CD4-positive, alpha-beta T cell treated with Interferon gamma for 1 hour (primary cell): ENCODE data around the gene PALD1.

Source experiments
- DNase-seq: peaks from one replicate; pipeline ENCODE4 v3.0.0-alpha.2; 2020

The PALD1 gene

GRCh38 chr10:70478191-70479164, at the start of gene PALD1:
Gene PALD1 (plus strand): TSS chr10:70478767. CDS start chr10:70525952, 47,185 bp downstream.
- peak; percentile 15 for DNase-seq

DNA sequence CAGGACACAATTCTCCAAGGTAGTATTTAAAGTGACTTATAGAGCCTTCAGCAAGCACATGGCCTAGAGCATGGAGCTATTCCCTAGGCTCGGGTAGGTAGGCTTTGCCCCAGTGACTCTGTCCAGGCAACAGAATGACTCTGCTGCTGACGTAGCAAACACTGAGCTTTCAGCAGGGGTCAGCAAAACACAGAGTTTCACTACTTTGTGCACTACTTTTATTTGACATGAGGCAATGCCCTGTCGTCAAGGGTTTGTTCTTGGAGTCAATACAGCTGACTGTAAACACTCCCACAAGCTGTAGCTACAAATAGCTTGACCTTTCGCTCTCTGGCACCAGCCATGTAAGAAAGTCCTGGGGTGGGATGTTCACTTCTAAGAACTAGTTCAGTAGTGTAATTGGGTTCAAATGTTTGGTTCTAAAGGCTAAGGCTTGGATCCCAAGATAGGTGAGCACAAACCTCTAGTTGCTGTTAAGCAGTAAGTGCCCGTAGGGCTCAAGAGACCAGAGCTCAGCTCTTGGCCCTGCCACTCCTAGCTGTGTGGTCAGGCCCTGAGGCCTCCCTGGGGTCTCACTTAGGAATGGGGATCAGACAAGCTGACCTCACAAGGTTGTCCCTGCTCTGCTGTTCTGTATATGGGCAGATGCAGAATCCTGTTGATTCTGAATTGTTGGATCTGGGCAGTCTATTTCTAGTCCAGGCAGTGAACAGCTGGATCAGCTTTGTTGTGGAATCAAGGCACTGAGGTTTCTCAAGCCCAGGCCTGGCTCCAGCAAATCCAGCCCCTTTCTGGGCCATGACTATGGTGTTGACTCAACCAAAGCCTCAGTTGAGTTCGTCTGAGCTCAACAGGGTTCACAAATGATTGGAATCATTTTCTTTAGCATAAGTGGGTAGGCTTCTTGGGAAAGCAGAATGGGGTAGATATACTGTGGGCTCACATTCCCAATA, 47.8 kb upstream of the PALD1 start:
- DNase-seq: no peak

- no peak for DNase-seq
These were observed 46.5 kb upstream of the PALD1 start for GRCh38 chr10:70432101-70432500.

DNA sequence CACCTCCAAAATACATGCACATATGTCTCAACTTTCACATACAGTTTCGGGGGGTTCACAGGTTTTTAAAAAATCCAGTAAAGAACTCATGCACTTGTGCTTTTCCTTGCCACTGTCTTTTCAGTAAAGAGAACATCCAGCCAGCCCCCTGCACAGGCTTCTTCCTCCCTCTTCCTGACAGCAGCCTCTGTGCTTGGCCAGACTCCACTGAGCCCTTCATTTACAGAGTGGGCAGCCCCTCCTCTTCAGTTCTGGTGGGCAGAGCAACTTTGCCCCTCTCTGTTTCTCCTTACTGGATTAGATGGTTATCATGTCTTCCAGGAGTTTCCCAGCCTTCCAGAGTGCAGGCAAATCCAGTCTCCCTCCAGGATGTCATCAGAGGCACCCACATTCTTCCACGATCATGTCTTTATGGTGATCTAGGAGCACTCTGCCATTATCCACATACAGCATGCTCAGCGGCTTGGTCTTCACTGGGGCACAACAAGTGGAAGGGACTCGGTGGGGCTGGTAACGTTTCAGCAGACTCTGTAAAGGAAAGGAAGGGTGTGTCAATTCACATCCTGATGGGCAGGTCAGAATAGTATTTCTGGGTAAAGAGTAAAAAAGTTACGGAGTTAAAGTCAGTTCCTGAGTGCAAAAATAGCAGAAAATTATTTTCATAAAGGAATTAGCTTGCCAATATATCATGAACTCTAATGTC, 45.9 kb upstream of the PALD1 start:
- no peak for DNase-seq

GRCh38 chr10:70433581-70434280, 44.8 kb upstream of the PALD1 start:
- DNase-seq: no peak

DNA sequence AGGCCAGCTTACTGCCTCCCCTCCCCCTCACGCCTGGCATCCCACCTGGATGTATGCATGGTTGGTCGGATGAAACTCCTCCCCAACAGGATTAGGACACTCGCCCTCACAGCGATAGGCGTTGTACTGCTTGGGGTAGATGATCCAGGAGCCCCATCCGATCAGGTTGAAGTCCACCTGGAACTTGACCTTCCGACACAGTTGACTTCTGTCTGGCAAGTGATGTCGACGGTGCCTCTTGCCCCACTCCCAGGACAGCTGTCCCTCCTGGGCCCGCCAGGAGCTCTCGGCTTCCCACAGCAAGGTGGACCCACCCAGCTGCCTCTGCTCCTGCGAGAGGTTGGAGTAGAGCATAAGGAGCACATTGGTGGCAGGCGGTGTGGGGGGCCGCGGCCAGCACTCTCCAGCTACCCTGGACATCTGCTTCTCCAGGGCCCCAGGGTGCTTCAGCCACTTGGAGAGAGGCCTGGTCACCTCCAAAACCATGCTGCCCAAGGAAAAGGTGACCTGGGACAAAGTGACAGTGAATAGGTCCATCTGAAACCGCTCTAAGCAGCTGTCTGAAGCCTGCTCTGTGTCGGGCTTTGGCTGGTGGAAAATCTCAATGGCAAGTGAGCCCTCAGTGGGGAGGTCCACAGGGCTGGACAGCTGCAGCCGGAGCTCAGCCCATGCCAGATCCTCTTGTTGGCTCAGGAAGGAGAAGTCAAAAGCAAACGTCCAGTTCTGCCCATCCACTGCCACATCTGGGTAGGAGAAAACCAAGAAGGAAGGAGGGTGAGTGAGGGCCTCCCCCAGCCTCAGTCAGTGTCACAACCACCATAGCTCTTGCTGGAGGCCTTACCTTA, 43.1 kb upstream of the PALD1 start:
- DNase-seq: no peak

DNA sequence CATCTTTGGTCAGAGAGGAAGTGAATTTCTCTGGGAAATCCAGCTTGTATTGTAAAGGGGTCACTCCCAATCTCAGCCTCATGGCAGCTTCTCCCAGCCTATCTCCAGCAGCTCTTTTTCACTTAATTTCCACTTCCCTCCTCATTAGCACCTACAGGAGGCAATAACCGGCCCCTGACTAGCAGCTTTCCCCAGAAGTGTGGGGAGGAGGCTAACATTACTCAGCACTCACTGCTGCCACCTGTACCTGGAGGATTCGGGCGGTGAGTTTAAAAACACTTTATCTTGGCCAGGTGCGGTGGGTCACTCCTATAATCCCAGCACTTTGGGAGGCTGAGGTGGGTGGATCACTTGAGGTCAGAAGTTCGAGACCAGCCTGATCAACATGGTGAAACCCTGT, 40.8 kb upstream of the PALD1 start:
- DNase-seq: no peak

DNA sequence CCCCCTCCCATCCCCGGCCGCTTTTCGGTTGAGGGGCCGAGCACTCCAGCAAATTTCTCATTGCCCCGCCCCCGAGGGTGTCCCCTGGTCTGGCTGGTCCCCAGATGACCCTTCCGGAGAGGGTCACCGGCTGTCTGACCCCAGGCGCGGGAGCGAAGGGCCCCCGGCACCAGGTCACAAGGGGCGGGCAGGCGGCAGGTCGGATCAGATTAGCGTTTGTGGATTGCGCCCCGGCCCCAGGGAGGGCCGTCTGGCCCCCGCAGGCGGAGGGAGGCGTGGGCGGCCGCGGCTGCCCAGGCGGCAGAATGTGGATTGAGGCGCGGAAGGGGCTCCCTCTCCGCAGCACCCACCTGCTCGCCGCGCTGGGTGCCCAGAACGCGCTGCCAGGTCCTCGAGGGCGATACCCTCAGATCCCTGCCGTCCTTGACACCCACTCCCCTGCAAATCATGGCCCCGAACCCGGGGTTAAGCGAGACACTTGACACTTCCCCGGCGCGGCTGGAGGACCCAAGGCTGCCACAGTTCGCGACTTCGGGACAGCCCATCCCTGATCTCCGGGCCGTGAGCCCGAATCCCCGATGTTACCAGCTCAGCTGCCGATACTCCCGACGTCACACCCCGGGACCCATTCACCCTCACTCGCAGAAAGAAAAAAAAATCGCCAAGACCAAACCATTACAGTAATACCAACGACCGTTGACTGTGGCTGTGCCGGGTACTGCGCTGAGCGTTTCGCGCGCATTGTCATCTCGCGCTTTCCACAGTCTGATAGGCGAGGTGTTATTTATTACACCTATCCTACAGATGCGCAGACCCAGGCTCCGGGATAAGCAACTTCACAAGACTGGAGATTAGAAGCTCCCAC, 38.0 kb upstream of the PALD1 start:
- no peak for DNase-seq

- no peak for DNase-seq
These were observed 37.2 kb upstream of the PALD1 start, which contains the start of gene NODAL for GRCh38 chr10:70441161-70441894. Gene NODAL (minus strand): TSS chr10:70441681. CDS start chr10:70441667, 14 bp downstream.

DNA sequence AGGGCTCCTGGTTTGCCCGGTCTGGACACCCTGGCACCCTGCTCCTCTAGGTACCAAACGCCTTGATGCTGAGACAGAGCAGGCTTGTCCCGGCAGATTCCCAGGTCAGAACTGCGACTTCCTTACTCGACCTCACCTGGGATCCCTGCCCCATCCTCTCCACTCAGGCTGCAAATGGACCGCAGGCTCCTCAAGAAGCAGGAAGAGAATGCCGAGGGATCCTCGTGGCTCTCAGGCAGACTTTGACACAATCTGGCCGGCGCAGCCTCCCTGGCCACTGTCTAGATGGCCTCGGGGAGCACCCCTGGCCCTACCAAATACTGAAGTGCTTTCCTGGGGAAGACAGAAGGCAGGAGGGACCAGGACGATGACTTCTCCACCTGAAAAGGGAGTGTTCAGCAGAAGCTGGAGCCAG, 36.7 kb upstream of the PALD1 start:
- no peak for DNase-seq

- no peak for DNase-seq
These were observed 36.1 kb upstream of the PALD1 start for GRCh38 chr10:70442332-70442988.

GRCh38 chr10:70444744-70445143, 33.8 kb upstream of the PALD1 start:
- no peak for DNase-seq

DNA sequence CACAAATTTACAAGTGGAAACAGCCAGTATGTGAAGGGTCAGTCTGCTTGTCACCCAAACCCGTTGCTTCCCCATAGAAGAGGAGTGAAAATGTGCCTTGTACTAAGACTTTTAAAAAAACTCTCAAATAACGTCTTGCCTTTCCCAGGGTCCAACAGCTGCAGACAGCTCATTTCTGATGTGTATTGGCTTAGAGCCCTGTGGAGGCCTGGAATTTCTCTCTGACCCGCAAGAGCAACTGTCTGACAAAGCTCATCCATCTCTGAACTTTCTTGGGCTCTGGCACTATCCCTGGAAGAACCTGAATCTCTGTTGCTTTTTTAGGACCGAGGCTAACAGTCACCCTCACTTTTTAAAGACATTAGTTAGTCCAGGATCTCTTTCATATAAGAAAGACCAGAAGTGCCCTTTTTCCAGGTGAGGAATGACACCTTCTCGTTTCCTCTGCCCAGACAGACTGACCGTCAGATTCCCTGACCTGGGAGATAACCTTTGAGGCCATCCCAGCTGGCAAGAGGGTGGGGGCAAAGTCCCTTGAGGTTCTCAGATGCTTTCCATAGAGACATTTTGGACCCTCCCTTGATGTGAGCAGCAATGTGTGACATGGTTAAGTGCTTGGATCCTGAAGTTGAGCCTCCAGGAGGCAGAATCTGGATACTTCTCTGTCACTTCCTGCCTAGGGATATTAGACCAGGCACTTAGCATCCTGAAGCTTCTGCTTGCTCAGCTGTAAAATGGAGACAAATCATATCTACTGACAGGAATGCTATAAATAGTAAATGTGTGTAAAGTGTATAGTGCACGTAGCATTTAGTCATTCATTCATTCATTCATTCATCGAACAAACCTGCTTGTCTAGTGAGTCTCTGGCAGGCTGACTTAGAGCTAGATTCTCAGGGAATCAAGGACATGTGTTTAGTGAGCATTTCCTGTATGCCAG, 32.6 kb upstream of the PALD1 start:
- no peak for DNase-seq

DNA sequence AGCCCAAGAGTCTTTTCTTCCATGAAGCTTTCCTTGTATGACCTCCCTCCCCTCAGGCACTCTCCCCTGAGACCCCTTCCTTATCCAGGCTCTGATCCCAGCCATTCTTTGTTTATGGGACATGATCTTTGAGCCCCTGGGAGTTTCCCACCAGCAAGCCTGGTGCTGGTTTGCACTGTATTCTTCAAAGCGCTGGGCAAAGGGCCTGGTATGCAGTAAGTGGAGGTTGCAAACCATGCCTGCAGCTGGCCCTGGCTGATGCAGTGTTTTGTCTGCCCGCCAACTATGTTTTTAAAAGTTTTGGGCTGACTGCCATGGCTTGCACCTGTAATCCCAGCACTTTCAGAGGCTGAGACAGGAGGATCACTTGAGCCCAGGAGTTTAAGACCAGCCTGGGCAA, 30.3 kb upstream of the PALD1 start:
- DNase-seq: no peak

- no peak for DNase-seq
These were observed 23.3 kb upstream of the PALD1 start for GRCh38 chr10:70455213-70455630.

DNA sequence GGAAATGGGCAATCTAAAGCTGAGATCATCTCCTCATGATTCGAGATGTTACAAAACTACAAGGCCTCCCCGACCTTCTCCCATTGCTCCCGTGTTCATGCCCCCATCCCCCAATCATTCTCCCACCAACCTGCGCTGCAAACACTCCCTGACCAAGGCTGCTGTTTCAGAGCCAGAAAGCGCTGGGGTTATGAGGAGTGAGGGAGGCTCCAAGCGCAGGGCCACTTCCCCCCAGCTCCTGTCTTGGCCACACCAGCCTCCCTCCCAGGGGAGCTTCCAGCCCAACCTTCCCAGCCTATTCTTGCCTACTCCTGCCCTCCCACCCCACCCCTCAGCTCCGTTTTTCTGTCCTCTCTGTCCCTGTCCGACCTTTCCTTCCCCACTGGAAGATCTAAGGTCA, 22.4 kb upstream of the PALD1 start:
- no peak for DNase-seq

DNA sequence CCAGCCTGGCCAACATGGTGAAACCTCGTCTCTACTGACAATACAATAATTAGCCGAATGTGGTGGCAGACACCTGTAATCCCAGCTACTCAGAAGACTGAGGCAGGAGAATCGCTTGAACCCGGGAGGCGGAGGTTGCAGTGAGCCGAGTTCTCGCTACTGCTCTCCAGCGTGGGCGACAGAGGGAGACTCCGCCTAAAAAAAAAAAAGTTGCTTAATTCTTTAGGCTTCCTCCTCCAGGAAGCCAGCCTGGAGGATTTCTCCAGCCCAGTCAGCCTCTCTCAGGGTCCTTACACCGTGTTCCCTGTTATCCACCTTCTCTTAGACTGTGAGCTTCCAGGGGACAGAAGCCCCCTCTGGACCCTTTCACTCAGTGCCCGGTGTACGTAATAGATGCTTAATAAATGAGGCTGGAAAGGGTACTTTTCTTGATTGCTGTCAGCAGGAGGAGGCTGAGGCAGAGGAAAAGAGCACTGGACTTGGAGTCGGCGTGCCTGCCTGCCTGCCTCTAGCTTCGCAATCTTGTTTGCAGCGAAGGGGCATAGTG, 20.7 kb upstream of the PALD1 start:
- DNase-seq: no peak
